HepG2 (cell line): ENCODE results near the gene ZBTB37. TPM values are rescaled to one million over a fixed set of nuclear protein-coding genes. Genes with fewer than 3 reads are reported as not detected.

Experiments used
- ATF4 ChIP-seq, 2 experiments: fragments of 450-650 bp in 1 of 2; sonication (generic) in 1 of 2; formaldehyde crosslinking; IDR thresholded peaks; 2 replicates each; pipeline versions ENCODE4 v1.5.0 to v1.8.0; 2020 to 2022; ENCODE audit warnings: mild to moderate bottlenecking in 1 of 2, missing genetic modification reagents in 1 of 2
- BHLHE40 ChIP-seq: IDR thresholded peaks from 2 replicates; pipeline ENCODE4 v1.6.1; 2011; ENCODE audit warnings: low read length, improper control_type of control experiment
- GPN1 ChIP-seq: sonication (generic); formaldehyde crosslinking; IDR thresholded peaks from 2 replicates; pipeline ENCODE4 v1.5.1; 2020; ENCODE audit warnings: missing genetic modification reagents, borderline replicate concordance
- HNF1B ChIP-seq: sonication (generic); formaldehyde crosslinking; IDR thresholded peaks from 2 replicates; pipeline ENCODE4 v1.5.1; 2020; ENCODE audit warnings: mild to moderate bottlenecking, moderate library complexity, missing genetic modification reagents
- KDM3A ChIP-seq: IDR thresholded peaks from 2 replicates; pipeline ENCODE4 v1.6.1; 2018; ENCODE audit warnings: low read depth, missing compliant biosample characterization
- MED1 ChIP-seq: sonication (generic); formaldehyde crosslinking; IDR thresholded peaks from 2 replicates; pipeline ENCODE4 v1.4.0; 2020; ENCODE audit warnings: missing genetic modification reagents
- MED8 ChIP-seq: sonication (generic); formaldehyde crosslinking; IDR thresholded peaks from 2 replicates; pipeline ENCODE4 v1.8.1; 2023; ENCODE audit warnings: mild to moderate bottlenecking, missing genetic modification reagents; ENCODE audit not compliant: insufficient replicate concordance
- MTA3 ChIP-seq: sonication (generic); formaldehyde crosslinking; IDR thresholded peaks from 2 replicates; pipeline ENCODE4 v1.4.0; 2020; ENCODE audit warnings: missing genetic modification reagents
- PRDM10 ChIP-seq: sonication (generic); formaldehyde crosslinking; IDR thresholded peaks from 2 replicates; pipeline ENCODE4 v1.4.0; 2020; ENCODE audit warnings: low read depth, missing genetic modification reagents
- REPIN1 ChIP-seq: sonication (generic); formaldehyde crosslinking; IDR thresholded peaks from 2 replicates; pipeline ENCODE4 v1.8.0; 2022; ENCODE audit warnings: missing genetic modification reagents, low read depth, mild to moderate bottlenecking, borderline replicate concordance
- SIX4 ChIP-seq: sonication (generic); formaldehyde crosslinking; IDR thresholded peaks from 2 replicates; pipeline ENCODE4 v1.4.0; 2020; ENCODE audit warnings: missing genetic modification reagents
- SKI ChIP-seq: fragments of 450-650 bp; IDR thresholded peaks from one replicate; pipeline ENCODE4 v1.6.1; 2018; ENCODE audit warnings: mild to moderate bottlenecking; ENCODE audit not compliant: partially characterized antibody
- SSRP1 ChIP-seq: IDR thresholded peaks from 2 replicates; pipeline ENCODE4 v1.6.1; 2016; ENCODE audit warnings: control low read depth
- WIZ ChIP-seq: sonication (generic); formaldehyde crosslinking; IDR thresholded peaks from 2 replicates; pipeline ENCODE4 v1.5.1; 2020; ENCODE audit warnings: mild to moderate bottlenecking, missing genetic modification reagents
- ZNF296 ChIP-seq: sonication (generic); formaldehyde crosslinking; conservative IDR thresholded peaks from 2 replicates; pipeline ENCODE4 v1.5.0; 2020; ENCODE audit warnings: mild to moderate bottlenecking, missing genetic modification reagents
- ZNF572 ChIP-seq: sonication (generic); formaldehyde crosslinking; IDR thresholded peaks from 2 replicates; pipeline ENCODE4 v1.5.1; 2020; ENCODE audit warnings: mild to moderate bottlenecking, missing genetic modification reagents
- ZSCAN9 ChIP-seq: IDR thresholded peaks from 2 replicates; pipeline ENCODE4 v1.6.1; 2016; ENCODE audit warnings: borderline replicate concordance
- polyA plus RNA-seq, 8 experiments: library from polyadenylated mRNA; depleted of rRNA in 3 of 8; stranded (reverse) in 7 of 8; unstranded in 1 of 8; fragments of >200 nt; fragmentation: Illumina TruSeq in 4 of 8; extraction: Trizol in 4 of 8; gene quantifications; 2 replicates each; pipeline versions ENCODE4 v1.2.1 to v1.2.3, GENCODE V29; 2011 to 2016; ENCODE audit warnings: low read depth in 4 of 8, missing spikeins in 1 of 8, mixed read lengths in 1 of 8; ENCODE audit not compliant: insufficient read depth in 1 of 8
- total RNA-seq, 5 experiments: library from RNA; depleted of rRNA; stranded (reverse); fragments of >200 nt; fragmentation: Illumina TruSeq; extraction: Trizol; gene quantifications; 2 replicates each; pipeline ENCODE4 v1.2.3, GENCODE V29; 2016; ENCODE audit warnings: low read depth in 1 of 5
- TF ChIP-seq, protein P1 (sequence below): sonication (generic); formaldehyde crosslinking; IDR thresholded peaks from 2 replicates; pipeline ENCODE4 v1.4.0; 2020; ENCODE audit warnings: missing genetic modification reagents, low read depth, mild to moderate bottlenecking, borderline replicate concordance
- TF ChIP-seq, protein P2 (sequence below): sonication (generic); formaldehyde crosslinking; IDR thresholded peaks from 2 replicates; pipeline ENCODE4 v1.4.0; 2020; ENCODE audit warnings: missing genetic modification reagents, borderline replicate concordance

Gene ZBTB37
- total and polyA plus RNA-seq, 2 of the 13 experiments (the other 11 are each of a cell fraction or from before 2014, with no cell fraction given) = 2.6 to 7.7 TPM

DNA sequence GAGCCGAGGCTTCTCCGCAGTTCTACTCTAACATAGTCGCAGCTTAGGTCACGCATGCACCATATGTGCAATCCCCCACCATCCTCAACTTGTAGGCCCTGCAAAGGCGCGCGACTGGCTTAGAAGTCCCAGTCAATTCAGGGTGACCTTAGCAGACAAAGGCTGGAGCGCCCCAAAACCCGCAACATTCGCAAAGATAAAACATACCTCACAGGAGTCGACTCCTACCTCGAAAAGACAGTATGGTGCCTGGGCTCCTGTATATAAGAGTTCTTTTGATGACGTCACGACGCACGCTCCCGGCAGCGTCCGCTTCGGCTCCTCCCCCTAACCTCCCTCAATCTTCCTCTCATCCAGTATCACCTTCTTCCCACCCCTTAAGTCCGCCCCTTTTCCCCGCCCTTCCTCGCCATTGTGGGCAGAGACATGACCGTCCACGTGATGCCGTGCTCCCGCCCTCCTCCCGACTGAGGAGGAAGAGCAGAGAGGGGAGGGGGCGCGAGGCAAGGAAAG lies 371 bp upstream of the ZBTB37 start, which contains the start of gene GAS5 (continued):
- TF ChIP-seq KDM3A (CRISPR knock-in tag) = no peak
- TF ChIP-seq, protein P1, sequence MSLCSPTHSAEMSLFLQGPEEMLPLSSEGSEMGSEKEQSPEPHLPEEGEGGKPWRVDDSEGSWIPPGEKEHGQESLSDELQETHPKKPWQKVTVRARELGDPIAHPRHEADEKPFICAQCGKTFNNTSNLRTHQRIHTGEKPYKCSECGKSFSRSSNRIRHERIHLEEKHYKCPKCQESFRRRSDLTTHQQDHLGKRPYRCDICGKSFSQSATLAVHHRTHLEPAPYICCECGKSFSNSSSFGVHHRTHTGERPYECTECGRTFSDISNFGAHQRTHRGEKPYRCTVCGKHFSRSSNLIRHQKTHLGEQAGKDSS (CRISPR knock-in tag) = no peak; the same call in 1 of the 2 replicates
- 0 out of 2 replicates have a peak, but pooled peaks have one; percentile 13 for TF ChIP-seq MED1 (CRISPR knock-in tag)
- no peak for TF ChIP-seq REPIN1
- TF ChIP-seq SKI = peak; percentile 16
- no peak for TF ChIP-seq PRDM10 (CRISPR knock-in tag)
- no peak for TF ChIP-seq BHLHE40
- TF ChIP-seq, protein P2, sequence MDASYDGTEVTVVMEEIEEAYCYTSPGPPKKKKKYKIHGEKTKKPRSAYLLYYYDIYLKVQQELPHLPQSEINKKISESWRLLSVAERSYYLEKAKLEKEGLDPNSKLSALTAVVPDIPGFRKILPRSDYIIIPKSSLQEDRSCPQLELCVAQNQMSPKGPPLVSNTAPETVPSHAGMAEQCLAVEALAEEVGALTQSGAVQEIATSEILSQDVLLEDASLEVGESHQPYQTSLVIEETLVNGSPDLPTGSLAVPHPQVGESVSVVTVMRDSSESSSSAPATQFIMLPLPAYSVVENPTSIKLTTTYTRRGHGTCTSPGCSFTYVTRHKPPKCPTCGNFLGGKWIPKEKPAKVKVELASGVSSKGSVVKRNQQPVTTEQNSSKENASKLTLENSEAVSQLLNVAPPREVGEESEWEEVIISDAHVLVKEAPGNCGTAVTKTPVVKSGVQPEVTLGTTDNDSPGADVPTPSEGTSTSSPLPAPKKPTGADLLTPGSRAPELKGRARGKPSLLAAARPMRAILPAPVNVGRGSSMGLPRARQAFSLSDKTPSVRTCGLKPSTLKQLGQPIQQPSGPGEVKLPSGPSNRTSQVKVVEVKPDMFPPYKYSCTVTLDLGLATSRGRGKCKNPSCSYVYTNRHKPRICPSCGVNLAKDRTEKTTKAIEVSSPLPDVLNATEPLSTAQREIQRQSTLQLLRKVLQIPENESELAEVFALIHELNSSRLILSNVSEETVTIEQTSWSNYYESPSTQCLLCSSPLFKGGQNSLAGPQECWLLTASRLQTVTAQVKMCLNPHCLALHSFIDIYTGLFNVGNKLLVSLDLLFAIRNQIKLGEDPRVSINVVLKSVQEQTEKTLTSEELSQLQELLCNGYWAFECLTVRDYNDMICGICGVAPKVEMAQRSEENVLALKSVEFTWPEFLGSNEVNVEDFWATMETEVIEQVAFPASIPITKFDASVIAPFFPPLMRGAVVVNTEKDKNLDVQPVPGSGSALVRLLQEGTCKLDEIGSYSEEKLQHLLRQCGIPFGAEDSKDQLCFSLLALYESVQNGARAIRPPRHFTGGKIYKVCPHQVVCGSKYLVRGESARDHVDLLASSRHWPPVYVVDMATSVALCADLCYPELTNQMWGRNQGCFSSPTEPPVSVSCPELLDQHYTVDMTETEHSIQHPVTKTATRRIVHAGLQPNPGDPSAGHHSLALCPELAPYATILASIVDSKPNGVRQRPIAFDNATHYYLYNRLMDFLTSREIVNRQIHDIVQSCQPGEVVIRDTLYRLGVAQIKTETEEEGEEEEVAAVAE (CRISPR knock-in tag) = peak; percentile 61; the same call in 1 of the 2 replicates
- TF ChIP-seq ATF4 (CRISPR knock-in tag; IDR thresholded peaks at IDR 0.05) = no peak
- TF ChIP-seq MED8 (CRISPR knock-in tag) = no peak
- no peak for TF ChIP-seq WIZ (CRISPR knock-in tag)
- no peak for TF ChIP-seq MTA3 (CRISPR knock-in tag)
- TF ChIP-seq ZNF296 (CRISPR knock-in tag) = no peak
- TF ChIP-seq HNF1B (CRISPR knock-in tag) = no peak
- TF ChIP-seq SIX4 (CRISPR knock-in tag) = 0 out of 2 replicates have a peak, but pooled peaks have one; percentile 31
- TF ChIP-seq ZNF572 (CRISPR knock-in tag) = no peak
- peak; percentile 92 for TF ChIP-seq SSRP1
- TF ChIP-seq GPN1 = 0 out of 2 replicates have a peak, but pooled peaks have one; percentile 76
- TF ChIP-seq ZSCAN9 (CRISPR knock-in tag) = no peak
